ENCODE results near the gene GRAMD1A.

GRAMD1A gene

GRCh38 chr19:35056513-35057063 is 56.5 kb downstream of the GRAMD1A start:
- DNase-seq, result no peak

- DNase-seq, result no peak
Measured at GRCh38 chr19:35058370-35058769, 58.2 kb downstream of the GRAMD1A start.

- DNase-seq, result no peak
Measured at GRCh38 chr19:35059006-35059798, 59.1 kb downstream of the GRAMD1A start.

GRCh38 chr19:35059799-35060091 is 59.6 kb downstream of the GRAMD1A start:
- DNase-seq, result no peak

GRCh38 chr19:35060160-35060855 is 60.2 kb downstream of the GRAMD1A start:
- no peak for DNase-seq

GRCh38 chr19:35061583-35062373 is 61.7 kb downstream of the GRAMD1A start:
- DNase-seq, result no peak

- no peak for DNase-seq
Measured at GRCh38 chr19:35062942-35063341, 62.8 kb downstream of the GRAMD1A start.

- no peak for DNase-seq
Measured at GRCh38 chr19:35063940-35064818, 64.1 kb downstream of the GRAMD1A start.

- DNase-seq, result no peak
Measured at GRCh38 chr19:35065574-35065973, 65.5 kb downstream of the GRAMD1A start.

GRCh38 chr19:35066121-35066520 is 66.0 kb downstream of the GRAMD1A start:
- DNase-seq, result no peak

- peak; percentile 93 for DNase-seq
Measured at GRCh38 chr19:35066691-35067563, 66.8 kb downstream of the GRAMD1A start.

- DNase-seq, result no peak
Measured at GRCh38 chr19:35068941-35069634, 69.0 kb downstream of the GRAMD1A start.

GRCh38 chr19:35069696-35070095 is 69.6 kb downstream of the GRAMD1A start:
- no peak for DNase-seq

- DNase-seq, result no peak
Measured at GRCh38 chr19:35070471-35070870, 70.3 kb downstream of the GRAMD1A start.

- no peak for DNase-seq
Measured at GRCh38 chr19:35073516-35073915, 73.4 kb downstream of the GRAMD1A start.

- DNase-seq, result no peak
Measured at GRCh38 chr19:35073941-35074340, 73.8 kb downstream of the GRAMD1A start.

- no peak for DNase-seq
Measured at GRCh38 chr19:35074426-35075201, 74.5 kb downstream of the GRAMD1A start.

GRCh38 chr19:35075202-35076025 is 75.3 kb downstream of the GRAMD1A start:
- DNase-seq, result no peak

- DNase-seq, result no peak
Measured at GRCh38 chr19:35076026-35076370, 75.9 kb downstream of the GRAMD1A start.
